Caco-2 (cell line): Measurements from ENCODE around the gene SLC4A1. TPM values are rescaled to one million over a fixed set of nuclear protein-coding genes. Genes with fewer than 3 reads are reported as not detected.

Source experiments
- BruUV-seq: library from RNA; stranded (reverse); fragments of 400-500 nt; replicated peaks from 2 replicates; lab custom pipeline; 2021; lab: Mats Ljungman, UMichigan
- CTCF ChIA-PET: fragments of 300-600 bp; sonication (Branson Sonifier 250); formaldehyde crosslinking; loops from one replicate; lab custom pipeline; 2022; ENCODE audit warnings: antibody characterized with exemption; lab: Charles Lee
- POLR2A ChIA-PET: fragments of 300-600 bp; sonication (Branson Sonifier 250); formaldehyde crosslinking; loops from one replicate; lab custom pipeline; 2022; ENCODE audit warnings: antibody characterized with exemption; lab: Charles Lee
- DNase-seq, 2 experiments: peaks; one replicate each; pipeline versions ENCODE4 v3.0.0 to v3.0.0-alpha.2; 2020 to 2022
- H3K27me3 ChIP-seq: replicated peaks from 2 replicates; pipeline ENCODE4 v1.6.0; 2011; ENCODE audit warnings: low read length; ENCODE audit not compliant: control insufficient read depth, insufficient read depth
- H3K36me3 ChIP-seq: 2 replicates; pipeline ENCODE4 v1.5.1; 2011; ENCODE audit warnings: low read length; ENCODE audit not compliant: control insufficient read depth, insufficient read depth
- H3K4me1 ChIP-seq: fragments of 250-450 bp; sonication (Bioruptor Pico); 2 replicates; pipeline ENCODE4 v1.5.1; 2020; ENCODE audit warnings: mild to moderate bottlenecking
- H3K4me3 ChIP-seq: 2 replicates; pipeline ENCODE4 v1.5.1; 2011; ENCODE audit warnings: low read depth, mild to moderate bottlenecking, control low read depth, low read length
- H3K9me3 ChIP-seq: fragments of 250-450 bp; sonication (Bioruptor Pico); 2 replicates; pipeline ENCODE4 v1.5.1; 2020; ENCODE audit warnings: mild to moderate bottlenecking, moderate library complexity
- H3K27ac Mint-ChIP-seq: one replicate; pipeline ENCODE4 v1.8.0; 2022; ENCODE audit warnings: mixed read lengths; ENCODE audit not compliant: unreplicated experiment
- H3K27me3 Mint-ChIP-seq: one replicate; pipeline ENCODE4 v1.8.0; 2022; ENCODE audit warnings: mixed read lengths; ENCODE audit not compliant: insufficient read depth, unreplicated experiment
- H3K36me3 Mint-ChIP-seq: one replicate; pipeline ENCODE4 v1.8.0; 2022; ENCODE audit warnings: mild to moderate bottlenecking, mixed read lengths; ENCODE audit not compliant: insufficient read depth, unreplicated experiment
- H3K4me1 Mint-ChIP-seq: one replicate; pipeline ENCODE4 v1.8.0; 2022; ENCODE audit warnings: low read depth, mixed read lengths; ENCODE audit not compliant: unreplicated experiment
- H3K4me3 Mint-ChIP-seq: one replicate; pipeline ENCODE4 v1.8.0; 2022; ENCODE audit warnings: mild to moderate bottlenecking, moderate library complexity, mixed read lengths; ENCODE audit not compliant: unreplicated experiment
- H3K9me3 Mint-ChIP-seq: one replicate; pipeline ENCODE4 v1.8.0; 2022; ENCODE audit warnings: mixed read lengths; ENCODE audit not compliant: unreplicated experiment
- CTCF ChIP-seq, 2 experiments: fragments of 200-600 bp in 1 of 2; IDR thresholded peaks; 1 replicate in 1 of 2; 2 replicates in 1 of 2; pipeline versions ENCODE4 v1.5.1 to v1.8.0; 2011 to 2022; ENCODE audit warnings: antibody characterized with exemption in 1 of 2, control low read depth in 1 of 2, inconsistent platforms in 1 of 2, low read depth in 1 of 2, low read length in 1 of 2, mild to moderate bottlenecking in 1 of 2, moderate library complexity in 1 of 2; ENCODE audit not compliant: insufficient read depth in 1 of 2, severe bottlenecking in 1 of 2, unreplicated experiment in 1 of 2
- intact Hi-C: fragments of 100-400 bp; cut with micrococcal nuclease; formaldehyde crosslinking; loops from one replicate; pipeline ENCODE4 v1.10.0; 2022; ENCODE audit not compliant: unreplicated experiment
- total RNA-seq: library from RNA; stranded (reverse); gene quantifications from 2 replicates; pipeline ENCODE4 v1.2.3, GENCODE V29; 2022

Gene SLC4A1
- total RNA-seq, 1 experiment from 2014 or later = not detected

GRCh38 chr17:44213403-44214229 is 54.3 kb downstream of the SLC4A1 start:
- H3K36me3 Mint-ChIP-seq = peaks cover 73% of the 10 kb centered on the region
- H3K36me3 ChIP-seq = peaks cover 11% of the 10 kb centered on the region
- no TSS peak for BruUV-seq

GRCh38 chr17:44212507-44213402 is 55.2 kb downstream of the SLC4A1 start:
- no TSS peak for BruUV-seq
- H3K4me3 ChIP-seq = no peak overlapping the region
- TF ChIP-seq CTCF (IDR thresholded peaks at IDR 0.05; ENCODE audit: insufficient read depth in 1 of 2, low read depth in 1 of 2, low read length in 1 of 2, severe bottlenecking in 1 of 2, unreplicated experiment in 1 of 2) = no peak
- DNase-seq = no peak
- Mint-ChIP-seq H3K4me3 (no peak overlapping the region), H3K36me3 (peaks cover 81% of the 10 kb centered on the region), H3K27me3 (no peaks in the 10 kb centered on the region), H3K27ac (no peak overlapping the region), H3K9me3 (no peaks in the 10 kb centered on the region), H3K4me1 (no peaks in the 10 kb centered on the region)
- H3K4me1 ChIP-seq = peaks cover 4% of the 10 kb centered on the region; the same call in 1 of the 2 replicates
- peaks cover 11% of the 10 kb centered on the region for H3K36me3 ChIP-seq
- CTCF ChIA-PET = no interaction called here
- POLR2A ChIA-PET = no interaction called here
- intact Hi-C loops = no loop called here
- no peaks in the 10 kb centered on the region for H3K27me3 ChIP-seq
- no peaks in the 10 kb centered on the region for H3K9me3 ChIP-seq

More at GRCh38 chr17:44213403-44214229, 54.3 kb downstream of the SLC4A1 start:
- H3K4me1 Mint-ChIP-seq = no peaks in the 10 kb centered on the region
- intact Hi-C loops = no loop called here
- DNase-seq = no peak
- H3K27me3 Mint-ChIP-seq = no peaks in the 10 kb centered on the region
- H3K27me3 ChIP-seq = no peaks in the 10 kb centered on the region
- no peak for TF ChIP-seq CTCF (IDR thresholded peaks at IDR 0.05; ENCODE audit: insufficient read depth in 1 of 2, low read depth in 1 of 2, low read length in 1 of 2, severe bottlenecking in 1 of 2, unreplicated experiment in 1 of 2)
- no peak overlapping the region for H3K4me3 Mint-ChIP-seq
- no peak overlapping the region for H3K4me3 ChIP-seq
- peaks cover 5% of the 10 kb centered on the region; the same call in 1 of the 2 replicates for H3K4me1 ChIP-seq
- no peaks in the 10 kb centered on the region for H3K9me3 Mint-ChIP-seq
- ChIA-PET CTCF (no interaction called here), POLR2A (no interaction called here)
- no peaks in the 10 kb centered on the region for H3K9me3 ChIP-seq
- H3K27ac Mint-ChIP-seq = no peak overlapping the region
